Testis (tissue), 3 donors: ENCODE data around the gene FGGY. TPM values are rescaled to one million over a fixed set of nuclear protein-coding genes. Genes with fewer than 3 reads are reported as not detected.
A peak's percentile ranks its signal among the peaks of the same experiment; 100 is the strongest.

ENCODE experiments used
- DNase-seq: peaks from one replicate; pipeline ENCODE4 v3.0.0-alpha.2; 2019
- H3K27ac ChIP-seq, 2 donors: fragments of 200-600 bp; sonication (generic); one replicate each; pipeline ENCODE4 v1.5.1; 2019
- H3K27me3 ChIP-seq: fragments of 200-600 bp; sonication (generic); one replicate; pipeline ENCODE4 v1.5.1; 2019
- H3K36me3 ChIP-seq: fragments of 200-600 bp; sonication (generic); one replicate; pipeline ENCODE4 v1.5.1; 2017; ENCODE audit warnings: low read depth; ENCODE audit errors: missing control alignments
- H3K4me1 ChIP-seq: fragments of 200-600 bp; sonication (generic); one replicate; pipeline ENCODE4 v1.5.1; 2019
- H3K4me3 ChIP-seq, 2 donors: fragments of 200-600 bp; sonication (generic); one replicate each; pipeline ENCODE4 v1.5.1; 2017 to 2019
- H3K9me3 ChIP-seq: fragments of 200-600 bp; sonication (generic); one replicate; pipeline ENCODE4 v1.5.1; 2017
- POLR2A ChIP-seq: fragments of 450-650 bp; IDR thresholded peaks from one replicate; pipeline ENCODE4 v1.6.1; 2017; ENCODE audit warnings: antibody characterized with exemption, mild to moderate bottlenecking, moderate library complexity
- WGBS, 2 donors: methylation state at CpG; one replicate each; pipeline ENCODE4 v1.1.5; 2018; 5-methylcytosine and 5-hydroxymethylcytosine counted together
- intact Hi-C: fragments of 100-400 bp; cut with DNase I; formaldehyde crosslinking; loops from one replicate; pipeline ENCODE4 v1.15.1; 2023; ENCODE audit warnings: low total_unique reads
- polyA plus RNA-seq: library from polyadenylated mRNA; stranded (reverse); fragments of 350-450 nt; fragmentation: Illumina TruSeq; extraction: RNeasy Lipid Tissue Mini Kit (QIAGEN cat#74804); gene quantifications from one replicate; pipeline ENCODE4 v1.2.3, GENCODE V29; 2014; ENCODE audit warnings: low read depth, low replicate concordance; ENCODE audit not compliant: insufficient read depth
- total RNA-seq, 2 donors: library from RNA; depleted of rRNA; stranded (reverse); fragments of >200 nt; gene quantifications; one replicate each; pipeline ENCODE4 v1.2.3, GENCODE V29; 2016
- TF ChIP-seq, protein P1 (sequence below), 3 experiments: fragments of 450-650 bp in 2 of 3; fragments of 200-600 bp in 1 of 3; sonication (generic) in 1 of 3; IDR thresholded peaks; one replicate each; pipeline ENCODE4 v1.5.1; 2016 to 2019; ENCODE audit warnings: antibody characterized with exemption in 3 of 3, mild to moderate bottlenecking in 2 of 3, moderate library complexity in 1 of 3

Gene FGGY
- total and polyA plus RNA-seq, 3 donors from 2014 or later = 14.6 to 32.8 (median 32.3) TPM

DNA sequence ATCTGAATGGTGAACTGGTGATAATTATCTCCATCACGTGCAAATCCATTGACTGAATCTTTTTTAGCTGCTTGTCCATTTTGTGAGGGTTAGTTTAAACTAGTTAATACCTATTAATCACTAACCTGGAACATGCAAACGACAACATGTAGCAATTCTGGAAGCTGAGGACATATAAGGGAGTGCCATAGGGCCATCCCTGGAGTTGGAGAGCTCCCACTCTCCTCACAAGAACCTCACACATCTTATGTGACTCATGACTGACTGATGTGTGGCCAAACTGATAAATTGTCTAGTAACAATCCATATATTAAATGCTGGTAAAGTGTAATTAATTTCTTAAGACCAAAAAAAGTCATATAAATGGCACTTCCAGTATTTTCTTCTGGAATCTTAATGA lies 454.9 kb downstream of the FGGY start:
- Histone ChIP-seq H3K27me3 (no peaks in the 10 kb centered on the region), H3K36me3 (no peaks in the 10 kb centered on the region), H3K4me3 (no peak overlapping the region), H3K9me3 (no peaks in the 10 kb centered on the region), H3K4me1 (peaks cover 20% of the 10 kb centered on the region), H3K27ac (no peak overlapping the region)
- intact Hi-C loops = loop anchor here (10.0 kb wide), 1 partner anchor 1007 kb away; no protein-coding TSS in a partner anchor
- TF ChIP-seq, protein P1, sequence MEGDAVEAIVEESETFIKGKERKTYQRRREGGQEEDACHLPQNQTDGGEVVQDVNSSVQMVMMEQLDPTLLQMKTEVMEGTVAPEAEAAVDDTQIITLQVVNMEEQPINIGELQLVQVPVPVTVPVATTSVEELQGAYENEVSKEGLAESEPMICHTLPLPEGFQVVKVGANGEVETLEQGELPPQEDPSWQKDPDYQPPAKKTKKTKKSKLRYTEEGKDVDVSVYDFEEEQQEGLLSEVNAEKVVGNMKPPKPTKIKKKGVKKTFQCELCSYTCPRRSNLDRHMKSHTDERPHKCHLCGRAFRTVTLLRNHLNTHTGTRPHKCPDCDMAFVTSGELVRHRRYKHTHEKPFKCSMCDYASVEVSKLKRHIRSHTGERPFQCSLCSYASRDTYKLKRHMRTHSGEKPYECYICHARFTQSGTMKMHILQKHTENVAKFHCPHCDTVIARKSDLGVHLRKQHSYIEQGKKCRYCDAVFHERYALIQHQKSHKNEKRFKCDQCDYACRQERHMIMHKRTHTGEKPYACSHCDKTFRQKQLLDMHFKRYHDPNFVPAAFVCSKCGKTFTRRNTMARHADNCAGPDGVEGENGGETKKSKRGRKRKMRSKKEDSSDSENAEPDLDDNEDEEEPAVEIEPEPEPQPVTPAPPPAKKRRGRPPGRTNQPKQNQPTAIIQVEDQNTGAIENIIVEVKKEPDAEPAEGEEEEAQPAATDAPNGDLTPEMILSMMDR (IDR thresholded peaks at IDR 0.05) = no peak
- TF ChIP-seq POLR2A = no peak
- 84 to 86% methylated on average over 2 of the region's 2 CpGs for WGBS, 2 donors
- DNase-seq = no peak

DNA sequence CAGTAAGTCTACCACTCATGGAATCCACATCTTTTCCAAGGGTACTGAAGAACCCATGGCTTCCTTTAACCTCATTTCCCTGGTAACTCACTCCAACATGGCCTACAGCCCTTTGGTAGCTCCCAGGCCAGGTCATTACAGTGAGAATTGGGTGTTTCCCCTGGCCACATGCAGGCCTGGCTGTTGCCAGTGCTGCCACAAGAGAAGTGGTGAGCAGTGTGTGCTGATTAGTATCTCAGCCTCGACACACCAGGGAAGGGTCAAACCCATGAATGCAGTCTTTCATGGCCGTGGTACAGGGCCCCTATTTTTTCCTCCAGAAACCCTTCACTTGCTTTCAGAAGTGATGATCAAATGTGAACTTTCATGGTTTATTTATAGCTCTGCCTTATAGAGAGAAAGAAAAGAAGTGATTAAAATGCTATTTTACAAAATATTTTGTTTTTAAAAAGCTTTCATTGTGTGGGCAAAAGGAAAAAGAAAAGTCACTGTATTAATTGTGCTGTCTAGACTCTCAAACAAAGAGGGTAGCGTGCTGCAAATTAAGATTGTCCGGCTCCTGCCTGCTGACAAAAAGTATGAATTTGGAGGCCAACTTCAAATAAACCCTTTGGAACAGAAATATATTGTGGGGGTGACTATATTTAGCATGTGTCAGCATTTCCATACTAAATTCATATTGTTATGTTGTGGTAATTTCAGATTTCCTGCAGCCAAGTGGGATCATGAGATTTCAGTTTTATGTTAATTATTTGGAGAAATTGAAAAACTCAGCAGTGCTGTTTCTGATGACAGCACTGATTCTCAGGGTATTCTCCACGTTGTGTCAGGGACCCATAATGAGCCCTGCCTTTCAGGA lies 455.9 kb downstream of the FGGY start:
- Histone ChIP-seq H3K9me3 (no peaks in the 10 kb centered on the region), H3K36me3 (no peaks in the 10 kb centered on the region), H3K4me3 (no peak overlapping the region), H3K27me3 (no peaks in the 10 kb centered on the region), H3K27ac (no peak overlapping the region), H3K4me1 (peaks cover 20% of the 10 kb centered on the region)
- intact Hi-C loops = loop anchor here (10.0 kb wide), 1 partner anchor 1008 kb away; no protein-coding TSS in a partner anchor
- WGBS, 2 donors = 59 to 67% methylated on average over 5 of the region's 5 CpGs
- TF ChIP-seq POLR2A = no peak
- TF ChIP-seq, protein P1 (IDR thresholded peaks at IDR 0.05) = no peak
- peak; percentile 21 for DNase-seq

DNA sequence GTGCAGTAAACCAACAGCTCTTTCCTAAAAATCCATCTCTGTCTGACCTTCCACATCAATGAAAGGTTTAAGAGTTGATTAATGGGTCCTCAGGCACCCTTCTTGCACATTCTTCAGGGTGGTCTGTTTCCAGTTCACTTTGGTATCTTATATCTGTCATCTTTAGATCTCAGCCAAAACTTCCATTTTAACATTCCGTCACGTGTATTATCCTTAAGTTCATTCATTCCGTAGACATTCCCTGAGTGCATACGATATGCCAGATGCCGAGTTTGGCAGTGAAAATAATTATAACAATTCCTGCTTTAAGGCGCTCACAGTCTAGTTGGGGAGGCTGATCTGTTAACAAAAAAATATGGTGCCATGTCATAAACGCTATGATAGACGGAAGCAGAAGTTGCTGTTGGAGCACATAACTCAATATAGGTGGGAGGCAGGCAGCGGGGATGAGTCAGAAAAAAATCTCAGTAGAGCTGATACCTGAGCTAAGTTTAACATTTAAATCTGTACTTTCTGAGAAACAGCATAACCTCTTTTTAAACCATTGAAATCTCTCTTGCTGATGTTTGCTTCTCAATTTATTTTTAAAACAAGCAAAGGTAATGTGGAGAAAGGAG lies 458.3 kb downstream of the FGGY start:
- TF ChIP-seq, protein P1 (IDR thresholded peaks at IDR 0.05) = no peak
- no peak for TF ChIP-seq POLR2A
- intact Hi-C loops = loop anchor here (10.0 kb wide), 1 partner anchor 1010 kb away; no protein-coding TSS in a partner anchor
- Histone ChIP-seq H3K4me1 (peaks cover 21% of the 10 kb centered on the region), H3K4me3 (no peak overlapping the region), H3K9me3 (no peaks in the 10 kb centered on the region), H3K27me3 (no peaks in the 10 kb centered on the region), H3K27ac (no peak overlapping the region), H3K36me3 (no peaks in the 10 kb centered on the region)
- no peak for DNase-seq
- WGBS, 2 donors = 90 to 95% methylated on average over 9 of the region's 9 CpGs

DNA sequence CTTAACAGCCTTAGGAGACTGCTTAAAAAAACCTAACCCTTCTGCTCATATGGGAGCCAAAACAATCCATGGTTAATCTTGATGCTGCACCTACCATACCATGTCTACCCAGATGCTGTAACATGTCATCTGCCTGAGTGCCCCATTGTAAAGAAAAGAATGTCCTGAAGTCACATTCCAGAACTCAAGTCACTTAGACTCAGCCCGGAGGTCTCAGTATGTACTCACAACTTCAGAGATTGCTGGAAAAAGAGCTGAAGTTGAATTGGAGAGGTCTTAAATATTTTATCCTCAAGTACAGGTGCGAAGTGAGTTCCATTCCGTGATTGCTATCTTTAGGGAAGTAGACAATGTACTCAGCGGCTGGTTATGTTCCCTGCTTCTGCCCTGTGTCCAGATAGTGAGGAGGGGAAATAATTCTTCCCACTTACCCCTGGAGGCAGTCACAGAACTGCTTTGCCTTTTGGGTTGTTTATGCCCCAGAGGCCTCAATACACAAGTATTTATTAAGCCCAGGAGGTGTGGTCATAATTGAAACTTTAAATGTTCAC lies 460.4 kb downstream of the FGGY start:
- intact Hi-C loops = loop anchor here (10.0 kb wide), 1 partner anchor 1012 kb away; no protein-coding TSS in a partner anchor

More for the DNA sequence above, 460.4 kb downstream of the FGGY start:
- Histone ChIP-seq H3K36me3 (no peaks in the 10 kb centered on the region), H3K27ac (no peak overlapping the region), H3K4me1 (peaks cover 9% of the 10 kb centered on the region), H3K27me3 (no peaks in the 10 kb centered on the region), H3K9me3 (no peaks in the 10 kb centered on the region), H3K4me3 (no peak overlapping the region)
- DNase-seq = no peak
- TF ChIP-seq, protein P1 (IDR thresholded peaks at IDR 0.05) = no peak
- no peak for TF ChIP-seq POLR2A
- 81 to 87% methylated on average over 4 of the region's 4 CpGs for WGBS, 2 donors
